Measurements from ENCODE around the gene FSD1.

DNA sequence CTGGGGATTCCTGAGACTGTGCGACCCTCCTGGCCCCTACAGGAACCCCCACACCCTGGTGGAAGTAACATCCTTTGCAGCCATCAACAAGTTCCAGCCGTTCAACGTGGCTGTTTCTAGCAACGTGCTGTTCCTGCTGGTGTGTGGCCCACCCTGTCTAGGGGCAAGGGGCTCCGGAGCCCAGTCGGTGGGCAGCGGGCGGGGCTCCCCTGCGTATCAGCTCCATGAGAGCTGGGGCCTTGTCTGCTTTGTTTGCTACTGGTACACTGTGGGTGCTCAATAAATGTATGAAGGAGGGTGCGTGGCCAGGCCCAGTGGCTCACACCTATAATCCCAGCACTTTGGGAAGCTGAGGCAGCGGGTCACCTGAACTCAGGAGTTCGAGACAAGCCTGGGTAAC, 49.9 kb downstream of the FSD1 start:
- TF ChIP-seq, protein P1, sequence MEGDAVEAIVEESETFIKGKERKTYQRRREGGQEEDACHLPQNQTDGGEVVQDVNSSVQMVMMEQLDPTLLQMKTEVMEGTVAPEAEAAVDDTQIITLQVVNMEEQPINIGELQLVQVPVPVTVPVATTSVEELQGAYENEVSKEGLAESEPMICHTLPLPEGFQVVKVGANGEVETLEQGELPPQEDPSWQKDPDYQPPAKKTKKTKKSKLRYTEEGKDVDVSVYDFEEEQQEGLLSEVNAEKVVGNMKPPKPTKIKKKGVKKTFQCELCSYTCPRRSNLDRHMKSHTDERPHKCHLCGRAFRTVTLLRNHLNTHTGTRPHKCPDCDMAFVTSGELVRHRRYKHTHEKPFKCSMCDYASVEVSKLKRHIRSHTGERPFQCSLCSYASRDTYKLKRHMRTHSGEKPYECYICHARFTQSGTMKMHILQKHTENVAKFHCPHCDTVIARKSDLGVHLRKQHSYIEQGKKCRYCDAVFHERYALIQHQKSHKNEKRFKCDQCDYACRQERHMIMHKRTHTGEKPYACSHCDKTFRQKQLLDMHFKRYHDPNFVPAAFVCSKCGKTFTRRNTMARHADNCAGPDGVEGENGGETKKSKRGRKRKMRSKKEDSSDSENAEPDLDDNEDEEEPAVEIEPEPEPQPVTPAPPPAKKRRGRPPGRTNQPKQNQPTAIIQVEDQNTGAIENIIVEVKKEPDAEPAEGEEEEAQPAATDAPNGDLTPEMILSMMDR (IDR thresholded peaks at IDR 0.05; ENCODE audit: insufficient read depth, low read length) = no peak
- TF ChIP-seq, protein P2, sequence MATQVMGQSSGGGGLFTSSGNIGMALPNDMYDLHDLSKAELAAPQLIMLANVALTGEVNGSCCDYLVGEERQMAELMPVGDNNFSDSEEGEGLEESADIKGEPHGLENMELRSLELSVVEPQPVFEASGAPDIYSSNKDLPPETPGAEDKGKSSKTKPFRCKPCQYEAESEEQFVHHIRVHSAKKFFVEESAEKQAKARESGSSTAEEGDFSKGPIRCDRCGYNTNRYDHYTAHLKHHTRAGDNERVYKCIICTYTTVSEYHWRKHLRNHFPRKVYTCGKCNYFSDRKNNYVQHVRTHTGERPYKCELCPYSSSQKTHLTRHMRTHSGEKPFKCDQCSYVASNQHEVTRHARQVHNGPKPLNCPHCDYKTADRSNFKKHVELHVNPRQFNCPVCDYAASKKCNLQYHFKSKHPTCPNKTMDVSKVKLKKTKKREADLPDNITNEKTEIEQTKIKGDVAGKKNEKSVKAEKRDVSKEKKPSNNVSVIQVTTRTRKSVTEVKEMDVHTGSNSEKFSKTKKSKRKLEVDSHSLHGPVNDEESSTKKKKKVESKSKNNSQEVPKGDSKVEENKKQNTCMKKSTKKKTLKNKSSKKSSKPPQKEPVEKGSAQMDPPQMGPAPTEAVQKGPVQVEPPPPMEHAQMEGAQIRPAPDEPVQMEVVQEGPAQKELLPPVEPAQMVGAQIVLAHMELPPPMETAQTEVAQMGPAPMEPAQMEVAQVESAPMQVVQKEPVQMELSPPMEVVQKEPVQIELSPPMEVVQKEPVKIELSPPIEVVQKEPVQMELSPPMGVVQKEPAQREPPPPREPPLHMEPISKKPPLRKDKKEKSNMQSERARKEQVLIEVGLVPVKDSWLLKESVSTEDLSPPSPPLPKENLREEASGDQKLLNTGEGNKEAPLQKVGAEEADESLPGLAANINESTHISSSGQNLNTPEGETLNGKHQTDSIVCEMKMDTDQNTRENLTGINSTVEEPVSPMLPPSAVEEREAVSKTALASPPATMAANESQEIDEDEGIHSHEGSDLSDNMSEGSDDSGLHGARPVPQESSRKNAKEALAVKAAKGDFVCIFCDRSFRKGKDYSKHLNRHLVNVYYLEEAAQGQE (IDR thresholded peaks at IDR 0.05; ENCODE audit: insufficient replicate concordance, low read depth) = no peak
- TF ChIP-seq POLR2AphosphoS5 (IDR thresholded peaks at IDR 0.05; ENCODE audit: low read depth) (no peak), GABPA (IDR thresholded peaks at IDR 0.05; ENCODE audit: low read depth) (no peak)
